Effector CD4-positive, alpha-beta T cell (primary cell): ENCODE data around the gene NHLRC3.
"Not testable (repeated sequence)": the region's sequence is repeated elsewhere in the genome, so short reads cannot be mapped to it uniquely, and the experiment has no call there.

ENCODE experiments used
- DNase-seq: peaks from one replicate; pipeline ENCODE4 v3.0.0-alpha.2; 2020

Gene NHLRC3

GRCh38 chr13:39047560-39047959 is 9.3 kb downstream of the NHLRC3 start:
- DNase-seq = no peak

DNA sequence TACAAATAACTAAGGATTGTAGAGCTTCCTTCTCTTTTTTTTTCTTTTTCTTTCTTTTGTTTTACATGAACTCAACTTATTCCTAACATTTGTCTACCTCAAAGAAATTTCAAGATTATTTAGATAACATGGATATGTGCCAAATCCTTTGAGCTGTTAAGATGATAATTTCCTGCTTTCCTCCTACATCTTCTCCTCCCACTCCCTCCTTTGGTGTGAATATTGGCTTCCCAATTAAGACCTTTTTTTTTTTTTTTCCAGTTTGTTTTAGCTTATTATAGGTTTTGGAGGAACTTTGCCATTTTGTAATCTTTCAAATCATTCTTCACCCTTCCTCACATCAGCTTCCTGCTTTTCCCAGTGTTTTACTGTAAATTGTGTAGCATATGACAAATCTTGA is 10.6 kb downstream of the NHLRC3 start:
- no peak for DNase-seq

GRCh38 chr13:39049274-39049673 is 11.0 kb downstream of the NHLRC3 start:
- no peak for DNase-seq

- no peak for DNase-seq
These were observed 12.9 kb downstream of the NHLRC3 start for GRCh38 chr13:39051157-39051556.

GRCh38 chr13:39052944-39053343 is 14.7 kb downstream of the NHLRC3 start:
- no peak for DNase-seq

- DNase-seq = no peak
These were observed 15.9 kb downstream of the NHLRC3 start for GRCh38 chr13:39054112-39054511.

DNA sequence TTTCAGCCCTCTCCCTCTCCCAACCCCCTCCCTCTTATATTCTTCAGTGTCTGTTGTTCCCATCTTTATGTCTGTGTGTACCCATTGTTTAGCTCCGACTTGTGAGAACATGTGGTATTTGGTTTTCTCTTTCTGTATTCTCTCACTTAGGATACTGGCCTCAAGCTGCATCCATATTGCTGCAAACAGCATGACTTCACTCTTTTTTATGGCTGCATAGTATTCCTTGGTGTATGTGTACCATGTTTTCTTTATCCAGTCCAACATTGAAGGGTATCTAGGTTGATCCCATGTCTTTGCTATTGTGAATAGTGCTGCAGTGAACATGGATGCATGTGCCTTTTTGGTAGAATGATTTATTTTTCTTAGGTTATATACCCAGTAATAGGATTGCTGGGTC is 17.8 kb downstream of the NHLRC3 start:
- DNase-seq = no peak

DNA sequence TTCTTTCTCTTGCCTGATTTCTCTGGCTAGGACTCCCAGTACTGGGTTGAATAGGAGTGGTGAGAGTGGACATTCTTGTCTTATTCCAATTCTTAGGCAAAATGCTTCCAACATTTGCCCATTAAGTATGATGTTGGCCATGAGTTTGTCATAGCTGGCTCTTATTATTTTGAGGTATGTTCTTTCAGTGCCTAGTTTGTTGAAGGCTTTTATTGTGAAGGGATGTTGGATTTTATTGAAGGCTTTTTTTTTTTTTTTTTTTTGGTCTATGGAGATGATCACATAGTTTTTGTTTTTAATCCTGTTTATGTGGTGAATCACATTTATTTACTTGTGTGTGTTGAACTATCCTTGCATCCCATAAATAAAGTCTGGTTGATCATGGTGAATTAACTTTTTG is 19.8 kb downstream of the NHLRC3 start:
- DNase-seq = no peak

GRCh38 chr13:39062004-39062403 is 23.7 kb downstream of the NHLRC3 start:
- DNase-seq = no peak

DNA sequence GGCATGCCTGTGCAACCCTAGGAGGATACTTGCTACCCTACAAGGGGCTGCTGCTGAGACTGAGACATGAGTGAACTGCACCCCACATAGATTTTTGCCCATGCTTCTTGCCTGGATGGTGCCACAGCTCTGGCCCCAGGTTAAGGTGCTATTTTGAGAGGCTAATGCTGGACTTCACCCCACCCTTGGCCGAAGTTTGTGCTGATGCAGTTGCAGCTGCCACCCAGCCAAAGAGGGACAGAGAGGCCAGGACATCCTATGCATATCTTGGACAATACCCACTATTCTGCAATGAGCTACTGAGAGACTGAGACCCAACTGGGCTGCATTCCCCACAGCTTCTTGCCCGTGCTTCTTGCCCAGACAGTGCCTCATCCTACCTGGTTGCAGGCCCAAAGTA is 34.6 kb downstream of the NHLRC3 start:
- no peak for DNase-seq

DNA sequence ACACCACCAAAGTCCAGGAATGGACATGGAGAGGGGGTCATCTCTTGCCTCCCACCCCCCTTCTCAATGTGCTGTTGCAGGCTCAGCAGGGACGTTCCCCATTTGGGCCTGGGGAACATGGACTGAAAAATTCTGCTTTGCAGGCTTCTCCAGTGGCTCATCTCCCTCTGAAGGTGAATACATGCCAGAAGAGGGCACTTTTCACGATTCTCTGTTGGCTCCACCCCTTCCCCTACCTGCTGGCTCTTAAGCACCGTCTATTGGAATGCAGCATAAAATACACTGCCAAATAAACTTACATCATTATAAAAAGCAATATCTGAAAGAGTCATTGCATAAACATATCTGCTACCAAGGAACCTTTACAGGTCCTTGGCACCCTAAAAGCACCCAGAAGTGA is 35.7 kb downstream of the NHLRC3 start:
- no peak for DNase-seq

DNA sequence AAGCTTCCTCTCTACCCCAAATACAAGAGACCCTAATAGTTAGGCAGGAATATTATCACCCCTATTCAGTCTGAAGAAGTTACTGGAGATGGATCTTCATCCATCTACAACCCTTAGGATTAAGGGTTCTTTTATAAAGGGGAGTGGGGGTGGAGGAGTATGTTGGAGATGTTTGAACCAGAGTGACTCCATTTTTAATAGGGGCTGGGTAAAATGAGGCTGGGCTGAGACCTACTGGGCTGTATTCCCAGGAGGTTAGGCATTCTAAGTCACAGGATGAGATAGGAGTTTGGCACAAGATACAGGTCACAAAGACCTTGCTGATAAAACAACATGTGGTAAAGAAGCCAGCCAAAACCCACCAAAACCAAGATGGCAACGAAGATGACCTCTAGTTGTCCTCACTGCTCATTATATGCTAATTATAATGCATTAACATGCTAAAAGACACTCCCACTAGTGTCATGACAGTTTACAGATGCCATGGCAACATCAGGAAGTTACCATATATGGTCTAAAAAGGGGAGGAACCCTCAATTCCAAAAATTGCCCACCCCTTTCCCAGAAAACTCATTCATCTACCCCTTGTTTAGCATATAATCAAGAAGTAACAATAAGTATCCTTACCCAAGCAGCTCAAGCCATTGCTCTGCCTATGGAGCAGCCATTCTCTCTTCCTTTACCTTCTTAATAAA is 48.1 kb downstream of the NHLRC3 start:
- DNase-seq = not testable (repeated sequence)

GRCh38 chr13:39091586-39091985 is 53.3 kb downstream of the NHLRC3 start:
- no peak for DNase-seq

DNA sequence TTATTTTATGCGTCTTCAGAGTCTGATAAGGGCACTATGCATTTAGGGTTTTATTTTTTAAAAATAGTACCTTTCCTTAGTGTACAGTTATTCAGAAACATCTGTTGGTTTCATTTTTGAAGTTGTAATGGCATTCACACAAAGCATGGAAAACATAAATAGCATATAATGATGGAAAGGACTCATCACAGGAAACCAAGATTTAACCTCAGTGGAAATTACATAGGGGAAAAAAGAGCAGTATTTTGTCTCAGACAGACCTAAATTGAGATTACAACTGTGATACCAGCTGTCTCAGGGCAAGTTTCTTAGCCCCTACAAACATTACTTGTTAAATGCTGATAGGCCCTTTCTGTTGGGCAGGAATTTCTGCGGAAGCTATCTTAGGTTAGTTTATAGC is 57.2 kb downstream of the NHLRC3 start:
- no peak for DNase-seq

- no peak for DNase-seq
These were observed 61.0 kb downstream of the NHLRC3 start for GRCh38 chr13:39099231-39099630.
